GM18519 (cell line): ENCODE measurements around the gene GALNT2.

ENCODE experiments used
- ATAC-seq: cut with Tn5 transposase; IDR thresholded peaks from one replicate; pipeline ENCODE4 v1.9.1; 2021; ENCODE audit warnings: mild to moderate bottlenecking, moderate library complexity; ENCODE audit not compliant: unreplicated experiment, low FRiP score

The GALNT2 gene

DNA sequence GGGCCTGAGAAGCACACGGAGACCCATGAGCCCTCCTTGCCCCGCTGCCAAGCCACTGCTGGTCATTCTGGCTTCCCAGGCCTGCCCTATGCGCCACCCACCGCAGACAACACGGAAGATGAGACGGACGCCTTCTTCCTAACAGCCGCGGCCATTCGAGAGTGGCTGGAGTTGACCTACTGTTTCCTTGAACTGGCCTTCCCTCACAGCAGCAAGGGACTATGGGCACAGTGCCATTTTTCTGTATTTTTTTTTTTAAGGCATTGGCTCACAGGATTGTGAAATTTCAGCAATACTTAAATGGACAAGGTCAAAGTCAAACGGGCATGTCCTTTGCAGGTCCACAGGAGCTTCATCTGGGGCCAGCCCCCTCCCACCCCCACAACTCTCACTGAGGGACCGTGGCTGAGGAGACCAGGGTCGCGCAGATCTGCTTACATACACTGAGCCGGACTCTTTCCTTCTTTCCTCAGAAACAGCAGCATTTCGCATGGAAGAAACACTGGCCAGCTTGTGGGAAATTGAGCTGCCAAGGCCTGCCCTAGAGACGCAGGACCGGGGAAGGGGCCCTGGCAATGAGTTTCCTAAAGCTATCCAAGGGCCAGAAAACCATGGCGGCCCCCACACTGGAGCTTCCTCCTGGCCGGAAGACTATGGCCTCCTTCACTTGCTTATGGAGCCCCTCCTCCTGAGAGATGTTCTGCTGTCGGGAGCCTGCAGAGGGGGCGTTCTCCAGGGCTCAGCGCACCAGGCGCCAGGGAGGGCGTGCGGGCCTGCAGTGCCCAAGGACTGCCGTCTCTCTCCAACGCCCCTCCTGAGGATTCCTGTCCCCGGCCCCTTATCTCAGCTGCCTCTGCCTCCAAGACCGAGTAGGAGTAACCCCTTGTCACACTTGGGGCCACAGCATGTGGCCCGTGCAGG, 260.2 kb downstream of the GALNT2 start:
- no peak for ATAC-seq

- no peak for ATAC-seq
These were observed 260.9 kb downstream of the GALNT2 start for GRCh38 chr1:230327892-230328284.

- no peak for ATAC-seq
These were observed 261.4 kb downstream of the GALNT2 start for GRCh38 chr1:230328342-230329015.

GRCh38 chr1:230330157-230330556, 263.1 kb downstream of the GALNT2 start:
- ATAC-seq: no peak
